ENCODE results near the gene BIRC7.

DNA sequence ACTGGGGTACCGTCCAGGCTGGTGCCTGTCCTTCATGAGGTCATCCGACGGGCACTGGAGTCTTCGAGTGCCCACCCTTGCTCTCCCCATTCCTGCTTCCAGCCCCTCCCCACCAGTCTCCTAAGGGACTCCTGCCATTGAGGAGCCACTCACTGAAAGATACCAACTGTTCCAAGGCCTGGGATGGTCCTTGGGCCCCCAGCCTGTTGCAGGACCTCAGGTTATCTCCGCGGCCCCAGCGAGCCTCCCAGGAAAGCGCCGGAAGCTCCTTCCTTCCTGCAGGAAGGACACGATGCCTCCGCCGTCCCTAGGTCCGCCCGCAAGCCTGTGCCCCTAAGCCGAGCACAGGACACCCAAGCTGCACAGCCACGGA is 17.3 kb downstream of the BIRC7 start:
- TF ChIP-seq, protein P1, sequence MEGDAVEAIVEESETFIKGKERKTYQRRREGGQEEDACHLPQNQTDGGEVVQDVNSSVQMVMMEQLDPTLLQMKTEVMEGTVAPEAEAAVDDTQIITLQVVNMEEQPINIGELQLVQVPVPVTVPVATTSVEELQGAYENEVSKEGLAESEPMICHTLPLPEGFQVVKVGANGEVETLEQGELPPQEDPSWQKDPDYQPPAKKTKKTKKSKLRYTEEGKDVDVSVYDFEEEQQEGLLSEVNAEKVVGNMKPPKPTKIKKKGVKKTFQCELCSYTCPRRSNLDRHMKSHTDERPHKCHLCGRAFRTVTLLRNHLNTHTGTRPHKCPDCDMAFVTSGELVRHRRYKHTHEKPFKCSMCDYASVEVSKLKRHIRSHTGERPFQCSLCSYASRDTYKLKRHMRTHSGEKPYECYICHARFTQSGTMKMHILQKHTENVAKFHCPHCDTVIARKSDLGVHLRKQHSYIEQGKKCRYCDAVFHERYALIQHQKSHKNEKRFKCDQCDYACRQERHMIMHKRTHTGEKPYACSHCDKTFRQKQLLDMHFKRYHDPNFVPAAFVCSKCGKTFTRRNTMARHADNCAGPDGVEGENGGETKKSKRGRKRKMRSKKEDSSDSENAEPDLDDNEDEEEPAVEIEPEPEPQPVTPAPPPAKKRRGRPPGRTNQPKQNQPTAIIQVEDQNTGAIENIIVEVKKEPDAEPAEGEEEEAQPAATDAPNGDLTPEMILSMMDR (IDR thresholded peaks at IDR 0.05), result no peak
- TF ChIP-seq POLR2AphosphoS5 (IDR thresholded peaks at IDR 0.05) (no peak), EP300 (IDR thresholded peaks at IDR 0.05) (no peak)
